Endodermal cell (in vitro differentiated cells): ENCODE data around the gene TSSK6. TPM values are rescaled to one million over a fixed set of nuclear protein-coding genes. Genes with fewer than 3 reads are reported as not detected.

ENCODE experiments used
- DNase-seq: peaks from one replicate; pipeline ENCODE4 v3.0.0-alpha.2; 2017
- H3K27ac ChIP-seq: 2 replicates; pipeline ENCODE4 v1.5.1; 2013; ENCODE audit warnings: mild to moderate bottlenecking, low read depth, low read length, moderate library complexity
- H3K27me3 ChIP-seq: 2 replicates; pipeline ENCODE4 v1.6.1; 2013; ENCODE audit warnings: mild to moderate bottlenecking, low read length, moderate library complexity; ENCODE audit not compliant: insufficient read depth, control insufficient read depth, poor library complexity, severe bottlenecking
- H3K36me3 ChIP-seq: 2 replicates; pipeline ENCODE4 v1.7.0; 2013; ENCODE audit warnings: mild to moderate bottlenecking, low read length, moderate library complexity; ENCODE audit not compliant: control insufficient read depth, insufficient read depth
- H3K4me1 ChIP-seq: one replicate; pipeline ENCODE4 v1.7.0; 2013; ENCODE audit warnings: low read length; ENCODE audit not compliant: control insufficient read depth, insufficient read depth
- H3K4me3 ChIP-seq: 2 replicates; pipeline ENCODE4 v1.5.1; 2013; ENCODE audit warnings: mild to moderate bottlenecking, low read length, moderate library complexity
- H3K9ac ChIP-seq: 2 replicates; pipeline ENCODE4 v1.6.1; 2013; ENCODE audit warnings: mild to moderate bottlenecking, low read length, moderate library complexity; ENCODE audit not compliant: poor library complexity, severe bottlenecking; ENCODE audit errors: extremely low read depth
- H3K9me3 ChIP-seq: 2 replicates; pipeline ENCODE4 v1.6.1; 2013; ENCODE audit warnings: mild to moderate bottlenecking, low read length, moderate library complexity; ENCODE audit not compliant: control insufficient read depth
- H3K27ac Mint-ChIP-seq: 2 replicates; pipeline ENCODE4 v1.8.0; 2020; ENCODE audit warnings: mixed read lengths
- H3K27me3 Mint-ChIP-seq: 2 replicates; pipeline ENCODE4 v1.8.0; 2021; ENCODE audit warnings: mild to moderate bottlenecking, mixed read lengths; ENCODE audit not compliant: insufficient read depth
- H3K36me3 Mint-ChIP-seq: 2 replicates; pipeline ENCODE4 v1.8.0; 2020; ENCODE audit warnings: low read depth, mixed read lengths
- H3K4me1 Mint-ChIP-seq: 2 replicates; pipeline ENCODE4 v1.8.0; 2020; ENCODE audit warnings: mixed read lengths
- H3K4me3 Mint-ChIP-seq: 2 replicates; pipeline ENCODE4 v1.8.0; 2020; ENCODE audit warnings: mild to moderate bottlenecking, moderate library complexity, mixed read lengths
- H3K9me3 Mint-ChIP-seq: 2 replicates; pipeline ENCODE4 v1.8.0; 2020; ENCODE audit warnings: mild to moderate bottlenecking, mixed read lengths
- CTCF ChIP-seq: fragments of 200-600 bp; sonication (generic); conservative IDR thresholded peaks from 2 replicates; pipeline ENCODE4 v1.5.0; 2021; ENCODE audit warnings: antibody characterized with exemption, mild to moderate bottlenecking
- WGBS, 2 experiments: methylation state at CpG; one replicate each; pipeline versions ENCODE4 v1.1.5 to v1.1.7; 2013; ENCODE audit warnings: missing lambda C conversion rate in 2 of 2, mixed read lengths in 1 of 2; ENCODE audit not compliant: insufficient coverage in 1 of 2, insufficient read length in 1 of 2; 5-methylcytosine and 5-hydroxymethylcytosine counted together
- total RNA-seq, 2 donors: library from RNA; stranded (reverse); fragmentation: NEBNext Ultra II Directional in 1 of 2; extraction: Animal tissue kit (Norgen Biotek cat#: 25700) in 1 of 2; gene quantifications; 2 replicates in 1 of 2; 3 replicates in 1 of 2; pipeline ENCODE4 v1.2.1, GENCODE V29; 2021

TSSK6 gene
- total RNA-seq, 2 donors from 2014 or later = 2.9 to 5.0 TPM

- H3K4me3 Mint-ChIP-seq = no peak overlapping the region
- peak; percentile 93 for DNase-seq
- H3K27me3 ChIP-seq = no peaks in the 10 kb centered on the region
- peak; percentile 91 for TF ChIP-seq CTCF
- peaks cover 29% of the 10 kb centered on the region for H3K36me3 ChIP-seq
- H3K27ac ChIP-seq = peak overlapping the region; percentile 94
- peaks cover 13% of the 10 kb centered on the region for H3K4me1 ChIP-seq
- peaks cover 37% of the 10 kb centered on the region for H3K4me1 Mint-ChIP-seq
- peaks cover 29% of the 10 kb centered on the region for H3K36me3 Mint-ChIP-seq
- 54 to 59% methylated on average over 18 to 20 of the region's 20 CpGs for WGBS, 2 experiments
- H3K27ac Mint-ChIP-seq = peak overlapping the region; percentile 96
- H3K9me3 Mint-ChIP-seq = no peaks in the 10 kb centered on the region
- no peaks in the 10 kb centered on the region for H3K27me3 Mint-ChIP-seq
- H3K4me3 ChIP-seq = no peak overlapping the region
- H3K9me3 ChIP-seq = no peaks in the 10 kb centered on the region
- H3K9ac ChIP-seq = no peak overlapping the region
Measured at GRCh38 chr19:19490214-19490968, 25.0 kb downstream of the TSSK6 start.

- no peaks in the 10 kb centered on the region for H3K27me3 ChIP-seq
- H3K4me3 ChIP-seq = no peak overlapping the region
- no peak overlapping the region for H3K9ac ChIP-seq
- peaks cover 13% of the 10 kb centered on the region for H3K4me1 ChIP-seq
- Mint-ChIP-seq H3K4me3 (no peak overlapping the region), H3K36me3 (peaks cover 26% of the 10 kb centered on the region), H3K9me3 (no peaks in the 10 kb centered on the region), H3K27me3 (no peaks in the 10 kb centered on the region), H3K27ac (peak overlapping the region; percentile 96), H3K4me1 (peaks cover 39% of the 10 kb centered on the region)
- DNase-seq = peak; percentile 59
- no peak for TF ChIP-seq CTCF
- no peaks in the 10 kb centered on the region for H3K9me3 ChIP-seq
- H3K36me3 ChIP-seq = peaks cover 27% of the 10 kb centered on the region
- 90% methylated on average over 8 to 9 of the region's 9 CpGs for WGBS, 2 experiments
- peak overlapping the region; percentile 94 for H3K27ac ChIP-seq
Measured at GRCh38 chr19:19489804-19490204, 25.5 kb downstream of the TSSK6 start.

- 56 to 73% methylated on average over 9 to 14 of the region's 14 CpGs for WGBS, 2 experiments
- H3K36me3 Mint-ChIP-seq = peaks cover 21% of the 10 kb centered on the region
- H3K9me3 Mint-ChIP-seq = no peaks in the 10 kb centered on the region
- peaks cover 39% of the 10 kb centered on the region for H3K4me1 Mint-ChIP-seq
- peaks cover 13% of the 10 kb centered on the region for H3K4me1 ChIP-seq
- no peaks in the 10 kb centered on the region for H3K9me3 ChIP-seq
- peak overlapping the region; percentile 96 for H3K27ac Mint-ChIP-seq
- peaks cover 20% of the 10 kb centered on the region for H3K36me3 ChIP-seq
- H3K4me3 ChIP-seq = no peak overlapping the region
- no peaks in the 10 kb centered on the region for H3K27me3 ChIP-seq
- H3K27me3 Mint-ChIP-seq = no peaks in the 10 kb centered on the region
- peak overlapping the region; percentile 29 for H3K4me3 Mint-ChIP-seq
- no peak for TF ChIP-seq CTCF
- peak overlapping the region; percentile 58 for H3K9ac ChIP-seq
- DNase-seq = peak; percentile 94
- peak overlapping the region; percentile 94 for H3K27ac ChIP-seq
Measured at GRCh38 chr19:19488875-19489690, 26.3 kb downstream of the TSSK6 start.
